Natural killer cell (primary cell): ENCODE measurements around the gene CYBB. TPM values are rescaled to one million over a fixed set of nuclear protein-coding genes. Genes with fewer than 3 reads are reported as not detected.

Experiments
- ATAC-seq, 3 donors: fragments of 150-1000 bp in 2 of 3; fragments of 200-7000 bp in 1 of 3; cut with Tn5 transposase; 1 replicate in 1 of 3; 2 replicates in 2 of 3; pipeline ENCODE4 v1.10.0; 2021; ENCODE audit warnings: mild to moderate bottlenecking in 2 of 3, moderate library complexity in 2 of 3
- DNase-seq, 2 donors: peaks; one replicate each; pipeline versions ENCODE4 v3.0.0 to v3.0.0-alpha.2; 2013 to 2021; ENCODE audit warnings: mixed read lengths in 1 of 2
- H3K27ac ChIP-seq: one replicate; pipeline ENCODE4 v1.5.1; 2013; ENCODE audit warnings: mild to moderate bottlenecking, low read length
- H3K27me3 ChIP-seq: one replicate; pipeline ENCODE4 v1.6.1; 2013; ENCODE audit warnings: low read length; ENCODE audit not compliant: control insufficient read depth, insufficient read depth
- H3K36me3 ChIP-seq: one replicate; pipeline ENCODE4 v1.6.1; 2013; ENCODE audit warnings: low read length; ENCODE audit not compliant: control insufficient read depth, insufficient read depth
- H3K4me1 ChIP-seq: one replicate; pipeline ENCODE4 v1.6.1; 2013; ENCODE audit warnings: low read length; ENCODE audit not compliant: control insufficient read depth, insufficient read depth
- H3K4me3 ChIP-seq: one replicate; pipeline ENCODE4 v1.5.1; 2013; ENCODE audit warnings: low read length
- H3K9me3 ChIP-seq: one replicate; pipeline ENCODE4 v1.6.1; 2013; ENCODE audit warnings: low read length; ENCODE audit not compliant: control insufficient read depth, insufficient read depth
- H3K27ac Mint-ChIP-seq, 2 donors: one replicate each; pipeline ENCODE4 v1.8.0; 2022; ENCODE audit warnings: mild to moderate bottlenecking in 2 of 2, mixed read lengths in 2 of 2, moderate library complexity in 1 of 2
- H3K27me3 Mint-ChIP-seq, 2 donors: one replicate each; pipeline ENCODE4 v1.8.0; 2022; ENCODE audit warnings: low read depth in 2 of 2, mixed read lengths in 2 of 2
- H3K36me3 Mint-ChIP-seq: one replicate; pipeline ENCODE4 v1.8.0; 2022; ENCODE audit warnings: mixed read lengths
- H3K4me1 Mint-ChIP-seq, 2 donors: one replicate each; pipeline ENCODE4 v1.8.0; 2022; ENCODE audit warnings: mixed read lengths in 2 of 2
- H3K4me3 Mint-ChIP-seq: one replicate; pipeline ENCODE4 v1.8.0; 2022; ENCODE audit warnings: mild to moderate bottlenecking, moderate library complexity, mixed read lengths
- H3K9me3 Mint-ChIP-seq, 2 donors: one replicate each; pipeline ENCODE4 v1.8.0; 2022; ENCODE audit warnings: mixed read lengths in 2 of 2
- WGBS: methylation state at CpG from one replicate; pipeline ENCODE4 v1.1.7; 2013; ENCODE audit warnings: missing lambda C conversion rate; ENCODE audit not compliant: insufficient coverage; 5-methylcytosine and 5-hydroxymethylcytosine counted together
- intact Hi-C: fragments of 100-400 bp; cut with micrococcal nuclease; formaldehyde crosslinking; loops from one replicate; pipeline ENCODE4 v1.14.2; 2022
- total RNA-seq, 4 donors: library from RNA; stranded (reverse); fragments of 120-200 nt in 1 of 4; gene quantifications; one replicate each; pipeline versions ENCODE4 v1.2.3 to v1.2.4, GENCODE V29; 2013 to 2022
- TF ChIP-seq, protein P1 (sequence below): fragments of 200-600 bp; IDR thresholded peaks from one replicate; pipeline ENCODE4 v1.8.0; 2022; ENCODE audit warnings: antibody characterized with exemption

The CYBB gene
- total RNA-seq, 3 donors from 2014 or later (not counting 1 experiment from before 2014, with no cell fraction given) = 11.3 to 25.6 (median 20.9) TPM

DNA sequence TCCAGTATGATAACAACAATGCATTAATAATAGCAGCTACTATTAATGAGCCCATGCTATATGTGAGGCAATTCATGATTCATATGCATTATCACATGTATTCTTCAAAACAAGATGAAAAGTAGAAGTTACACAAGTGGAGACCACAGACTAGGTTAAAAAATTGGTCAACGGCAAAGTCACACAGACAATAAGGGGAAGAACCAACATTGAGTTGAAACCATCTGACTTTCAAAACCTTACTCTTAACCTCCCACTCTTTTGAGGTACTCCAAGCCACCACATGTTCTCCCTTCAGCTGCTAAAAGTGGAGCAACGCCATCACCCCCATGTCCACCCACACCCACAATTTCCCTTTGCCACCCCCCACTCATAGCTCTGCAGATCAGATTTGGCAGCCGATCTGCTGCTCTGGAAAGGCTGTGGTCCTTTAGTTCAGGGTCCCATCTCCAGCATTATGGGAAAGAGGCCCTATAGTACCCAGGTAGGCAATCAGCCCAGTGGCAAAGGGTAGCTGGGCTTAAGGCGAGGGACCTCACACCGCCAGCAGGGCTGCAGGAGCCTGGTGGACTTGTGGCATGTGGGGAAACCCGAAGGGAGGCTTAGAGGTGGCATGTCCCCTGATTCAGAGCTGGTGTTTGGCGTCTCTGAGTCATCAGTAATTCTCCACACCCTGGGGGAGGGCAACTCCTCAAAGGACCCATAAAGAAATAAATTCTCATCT, 33.5 kb upstream of the CYBB start:
- Histone ChIP-seq H3K27ac (peak overlapping the region; percentile 34), H3K9me3 (no peaks in the 10 kb centered on the region), H3K4me1 (peaks cover 16% of the 10 kb centered on the region), H3K27me3 (no peaks in the 10 kb centered on the region), H3K4me3 (no peak overlapping the region), H3K36me3 (no peaks in the 10 kb centered on the region)
- WGBS = 4% methylated on average over 6 of the region's 7 CpGs
- Mint-ChIP-seq H3K4me3 (peak overlapping the region; percentile 14), H3K9me3 (no peaks in the 10 kb centered on the region), H3K27ac (peak overlapping the region; percentile 61 to 82), H3K27me3 (peaks cover 0 to 5% of the 10 kb centered on the region in 2 donors), H3K36me3 (no peaks in the 10 kb centered on the region), H3K4me1 (peaks cover 20 to 21% of the 10 kb centered on the region in 2 donors)
- intact Hi-C loops = no loop called here
- TF ChIP-seq, protein P1, sequence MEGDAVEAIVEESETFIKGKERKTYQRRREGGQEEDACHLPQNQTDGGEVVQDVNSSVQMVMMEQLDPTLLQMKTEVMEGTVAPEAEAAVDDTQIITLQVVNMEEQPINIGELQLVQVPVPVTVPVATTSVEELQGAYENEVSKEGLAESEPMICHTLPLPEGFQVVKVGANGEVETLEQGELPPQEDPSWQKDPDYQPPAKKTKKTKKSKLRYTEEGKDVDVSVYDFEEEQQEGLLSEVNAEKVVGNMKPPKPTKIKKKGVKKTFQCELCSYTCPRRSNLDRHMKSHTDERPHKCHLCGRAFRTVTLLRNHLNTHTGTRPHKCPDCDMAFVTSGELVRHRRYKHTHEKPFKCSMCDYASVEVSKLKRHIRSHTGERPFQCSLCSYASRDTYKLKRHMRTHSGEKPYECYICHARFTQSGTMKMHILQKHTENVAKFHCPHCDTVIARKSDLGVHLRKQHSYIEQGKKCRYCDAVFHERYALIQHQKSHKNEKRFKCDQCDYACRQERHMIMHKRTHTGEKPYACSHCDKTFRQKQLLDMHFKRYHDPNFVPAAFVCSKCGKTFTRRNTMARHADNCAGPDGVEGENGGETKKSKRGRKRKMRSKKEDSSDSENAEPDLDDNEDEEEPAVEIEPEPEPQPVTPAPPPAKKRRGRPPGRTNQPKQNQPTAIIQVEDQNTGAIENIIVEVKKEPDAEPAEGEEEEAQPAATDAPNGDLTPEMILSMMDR = no peak
- DNase-seq = peak; percentile 18 to 28
- ATAC-seq = peak; percentile 75 to 76 (median 76)

DNA sequence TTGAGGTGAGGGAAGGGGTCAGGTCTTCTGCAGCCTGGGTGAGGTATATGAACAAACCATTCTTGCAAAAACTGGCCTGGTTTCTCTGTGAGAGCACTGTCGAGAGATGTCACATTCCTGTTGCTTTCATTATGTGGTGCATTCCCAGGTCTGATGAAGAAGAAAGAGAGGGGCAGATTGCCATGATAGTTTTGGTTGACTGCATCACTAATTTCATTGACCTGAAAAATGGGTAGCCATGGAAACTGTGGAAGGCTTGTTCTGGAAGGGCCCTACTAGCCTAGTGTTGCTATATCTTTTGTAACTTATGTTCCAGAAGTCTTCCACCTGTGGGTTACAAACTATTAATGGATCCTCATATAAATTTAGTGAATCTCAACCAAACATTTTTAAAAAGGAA, 32.9 kb upstream of the CYBB start:
- intact Hi-C loops = no loop called here
- Mint-ChIP-seq H3K4me3 (no peak overlapping the region), H3K4me1 (peaks cover 24% of the 10 kb centered on the region in 2 donors), H3K27me3 (peaks cover 0 to 1% of the 10 kb centered on the region in 2 donors), H3K36me3 (no peaks in the 10 kb centered on the region), H3K9me3 (no peaks in the 10 kb centered on the region), H3K27ac (peak overlapping the region in 1 of 2 donors; percentile 82)
- peak overlapping the region; percentile 34 for H3K27ac ChIP-seq
- TF ChIP-seq, protein P1 = no peak
- no peaks in the 10 kb centered on the region for H3K36me3 ChIP-seq
- DNase-seq = no peak
- no peak for ATAC-seq
- H3K4me1 ChIP-seq = peaks cover 16% of the 10 kb centered on the region
- WGBS = 17% methylated on average over 1 of the region's 1 CpG
- H3K27me3 ChIP-seq = no peaks in the 10 kb centered on the region
- H3K4me3 ChIP-seq = no peak overlapping the region
- no peaks in the 10 kb centered on the region for H3K9me3 ChIP-seq

DNA sequence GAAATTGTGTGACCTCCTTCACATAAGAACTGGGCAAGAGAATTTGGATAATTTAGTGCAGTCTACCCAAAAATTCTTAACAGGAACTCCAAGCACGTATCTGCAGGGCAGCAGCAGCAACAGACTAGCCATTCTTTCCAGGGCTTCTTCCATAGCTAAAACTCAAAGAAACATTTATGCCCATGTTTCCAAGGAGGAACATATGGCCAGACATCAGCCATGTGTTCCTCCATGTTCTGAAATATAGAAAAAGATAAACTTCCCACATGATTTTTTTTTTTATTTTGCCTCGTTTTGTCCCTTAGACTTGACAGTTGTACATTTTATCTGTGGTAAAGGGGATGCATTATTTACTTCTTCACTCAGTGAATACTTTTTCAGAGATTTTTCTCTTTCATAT, 27.6 kb upstream of the CYBB start:
- no peaks in the 10 kb centered on the region for H3K36me3 ChIP-seq
- peaks cover 0 to 2% of the 10 kb centered on the region in 2 donors for H3K9me3 Mint-ChIP-seq
- H3K4me3 ChIP-seq = no peak overlapping the region
- WGBS = 89% methylated on average over 1 of the region's 2 CpGs
- H3K27me3 ChIP-seq = no peaks in the 10 kb centered on the region
- H3K9me3 ChIP-seq = no peaks in the 10 kb centered on the region
- intact Hi-C loops = no loop called here
- DNase-seq = no peak
- no peak overlapping the region for H3K27ac Mint-ChIP-seq
- H3K4me1 Mint-ChIP-seq = peaks cover 6 to 9% of the 10 kb centered on the region in 2 donors
- ATAC-seq = no peak
- H3K4me1 ChIP-seq = peaks cover 32% of the 10 kb centered on the region
- TF ChIP-seq, protein P1 = no peak
- H3K4me3 Mint-ChIP-seq = no peak overlapping the region
- H3K27me3 Mint-ChIP-seq = no peaks in the 10 kb centered on the region
- no peaks in the 10 kb centered on the region for H3K36me3 Mint-ChIP-seq
- no peak overlapping the region for H3K27ac ChIP-seq

DNA sequence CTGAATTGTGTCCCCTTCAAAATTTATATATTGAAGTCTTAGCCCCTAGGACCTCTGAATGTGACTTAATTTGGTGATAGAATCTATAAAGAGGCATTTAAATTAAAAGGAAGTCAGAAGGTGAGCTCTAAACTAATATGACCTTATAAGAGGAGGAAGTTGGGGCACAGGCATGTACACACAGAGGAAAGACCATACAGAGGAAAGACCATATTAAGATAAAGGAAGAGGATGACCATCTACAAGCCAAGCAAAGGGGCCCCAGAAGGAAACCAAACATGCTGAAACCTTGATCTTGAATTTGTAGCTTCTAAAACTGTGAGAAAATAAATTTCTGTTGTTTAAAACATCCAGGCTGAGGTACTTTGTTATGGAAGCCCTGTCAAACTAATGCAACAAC, 26.9 kb upstream of the CYBB start:
- TF ChIP-seq, protein P1 = no peak
- ATAC-seq = peak; percentile 24 to 62 (median 29)
- H3K4me1 Mint-ChIP-seq = peaks cover 6 to 16% of the 10 kb centered on the region in 2 donors
- Histone ChIP-seq H3K27ac (peak overlapping the region; percentile 30), H3K36me3 (no peaks in the 10 kb centered on the region), H3K9me3 (no peaks in the 10 kb centered on the region), H3K27me3 (no peaks in the 10 kb centered on the region), H3K4me1 (peaks cover 32% of the 10 kb centered on the region), H3K4me3 (no peak overlapping the region)
- no peaks in the 10 kb centered on the region for H3K27me3 Mint-ChIP-seq
- intact Hi-C loops = no loop called here
- H3K36me3 Mint-ChIP-seq = no peaks in the 10 kb centered on the region
- H3K9me3 Mint-ChIP-seq = peaks cover 0 to 2% of the 10 kb centered on the region in 2 donors
- no peak overlapping the region for H3K27ac Mint-ChIP-seq
- DNase-seq = no peak
- peak overlapping the region; percentile 57 for H3K4me3 Mint-ChIP-seq
